Measurements from ENCODE around the gene PREP. TPM values are rescaled to one million over a fixed set of nuclear protein-coding genes. Genes with fewer than 3 reads are reported as not detected.
"Not testable (repeated sequence)": the region's sequence is repeated elsewhere in the genome, so short reads cannot be mapped to it uniquely, and the experiment has no call there.

Gene PREP
- polyA plus RNA-seq, 3 donors = 28.3 to 35.9 (median 34.4) TPM

DNA sequence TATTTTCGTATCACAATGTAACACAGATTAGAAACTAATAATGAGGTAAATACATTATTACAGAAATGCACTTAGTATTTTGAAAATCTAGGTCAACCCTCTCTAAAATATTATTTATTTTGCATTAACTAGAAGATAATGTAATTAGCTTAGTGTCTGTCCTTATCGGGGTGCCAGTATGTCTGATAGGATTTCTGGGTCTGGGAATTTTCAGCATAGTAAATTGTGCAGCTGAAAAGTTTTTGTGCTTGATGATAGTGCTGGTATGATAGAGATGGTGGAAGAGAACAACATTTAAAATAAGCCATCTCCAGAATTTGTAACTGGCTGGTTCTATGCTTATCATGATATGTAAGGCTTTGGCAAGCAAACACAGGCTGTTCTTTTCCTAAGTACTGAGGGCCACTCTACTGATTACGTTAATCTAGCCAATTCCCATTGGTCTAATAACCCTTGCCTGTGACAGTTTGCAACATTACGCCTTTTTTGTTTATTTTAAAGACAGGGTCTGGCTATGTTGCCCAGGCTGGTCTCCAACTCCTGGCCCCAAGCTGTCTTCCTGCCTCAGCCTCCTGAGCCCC, 50.8 kb downstream of the PREP start:
- DNase-seq = no peak

GRCh38 chr6:105348897-105349296, 54.0 kb downstream of the PREP start:
- DNase-seq = no peak

- no peak for DNase-seq
Observed at GRCh38 chr6:105346052-105346451, 56.8 kb downstream of the PREP start.

- no peak for DNase-seq
Observed at GRCh38 chr6:105345506-105345905, 57.4 kb downstream of the PREP start.

GRCh38 chr6:105344881-105345370, 58.0 kb downstream of the PREP start:
- DNase-seq = no peak

DNA sequence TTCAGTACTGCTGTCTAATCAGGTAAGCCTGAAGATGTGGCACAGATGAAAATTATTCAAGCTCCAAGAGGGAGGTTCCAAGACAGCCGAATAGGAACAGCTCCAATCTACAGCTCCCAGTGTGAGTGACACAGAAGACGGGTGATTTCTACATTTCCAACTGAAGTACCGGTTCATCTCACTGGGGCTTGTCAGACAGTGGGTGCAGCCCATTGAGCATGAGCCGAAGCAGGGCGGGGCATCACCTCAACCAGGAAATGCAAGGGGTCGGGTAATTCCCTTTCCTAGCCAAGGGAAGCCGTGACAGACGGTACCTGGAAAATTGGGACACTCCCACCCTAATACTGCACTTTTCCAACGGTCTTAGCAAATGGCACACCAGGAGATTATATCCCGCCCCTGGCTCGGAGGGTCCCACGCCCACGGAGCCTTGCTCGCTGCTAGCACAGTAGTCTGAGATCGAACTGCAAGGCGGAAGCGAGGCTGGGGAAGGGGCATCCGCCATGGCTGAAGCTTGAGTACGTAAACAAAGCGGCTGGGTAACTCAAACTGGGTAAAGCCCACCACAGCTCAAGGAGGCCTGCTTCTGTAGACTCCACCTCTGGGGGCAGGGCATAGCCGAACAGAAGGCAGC, 64.4 kb downstream of the PREP start:
- not testable (repeated sequence) for DNase-seq

DNA sequence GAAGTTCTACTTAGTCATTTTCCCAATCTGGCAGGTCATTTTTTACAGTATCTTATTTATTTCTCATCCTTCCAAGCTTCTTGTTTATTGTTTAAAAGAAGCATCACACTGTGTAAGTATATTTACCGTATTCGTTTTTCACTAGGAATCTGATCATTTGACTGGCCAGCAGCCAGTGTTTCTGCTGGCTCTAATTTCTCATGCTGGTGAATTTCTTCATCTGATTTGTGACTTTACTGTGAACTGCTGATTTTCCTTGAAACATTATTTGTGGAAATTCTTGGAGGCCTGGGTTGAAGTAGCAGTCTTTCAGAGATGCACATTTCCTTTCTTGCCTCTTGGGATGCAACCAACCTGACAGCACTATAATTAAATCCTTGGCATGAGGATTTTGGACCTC, 65.9 kb downstream of the PREP start:
- no peak for DNase-seq

GRCh38 chr6:105332576-105332975, 70.3 kb downstream of the PREP start:
- DNase-seq = no peak

- DNase-seq = no peak
Observed at GRCh38 chr6:105331927-105332326, 71.0 kb downstream of the PREP start.

DNA sequence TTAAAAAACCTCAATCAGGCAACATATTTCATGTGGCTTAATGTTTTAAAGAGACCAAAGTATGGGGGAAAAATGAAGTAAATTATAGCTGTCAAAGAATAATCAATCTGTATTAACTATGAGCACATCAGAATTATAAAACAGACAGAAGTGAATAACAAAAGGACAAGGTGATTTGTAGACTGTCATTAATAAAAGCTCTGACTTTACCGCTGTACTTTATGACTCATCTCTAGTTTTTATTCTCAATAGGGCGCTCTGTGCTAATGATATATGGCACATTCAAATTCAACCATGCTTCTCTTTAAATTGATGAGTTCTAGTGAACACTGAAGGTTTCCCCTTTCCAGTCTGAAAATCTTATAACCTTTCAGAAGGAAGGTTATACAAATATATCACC, 72.0 kb downstream of the PREP start:
- no peak for DNase-seq

DNA sequence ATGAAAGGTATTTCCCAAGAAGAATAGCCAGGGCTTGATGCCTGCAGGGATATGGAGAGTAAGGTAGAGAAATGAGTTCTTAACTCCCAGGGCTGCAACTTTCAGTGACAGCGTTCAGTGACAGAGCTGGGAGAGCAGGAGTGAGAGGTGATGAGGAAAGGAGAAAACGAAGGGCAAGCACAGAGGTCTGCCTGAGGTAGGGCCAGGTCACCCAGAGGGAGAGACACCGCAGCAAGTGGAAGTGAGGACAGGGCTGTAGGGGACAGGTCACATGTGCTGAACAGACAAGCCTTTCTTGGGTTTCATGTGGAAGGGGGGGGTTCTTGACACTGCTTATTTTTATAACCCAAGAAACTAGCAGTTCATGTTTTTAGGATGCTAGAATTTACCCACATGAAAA, 72.5 kb downstream of the PREP start:
- DNase-seq = no peak

GRCh38 chr6:105326833-105327770, 75.8 kb downstream of the PREP start:
- DNase-seq = no peak

- no peak for DNase-seq
Observed at GRCh38 chr6:105326216-105326615, 76.7 kb downstream of the PREP start.

DNA sequence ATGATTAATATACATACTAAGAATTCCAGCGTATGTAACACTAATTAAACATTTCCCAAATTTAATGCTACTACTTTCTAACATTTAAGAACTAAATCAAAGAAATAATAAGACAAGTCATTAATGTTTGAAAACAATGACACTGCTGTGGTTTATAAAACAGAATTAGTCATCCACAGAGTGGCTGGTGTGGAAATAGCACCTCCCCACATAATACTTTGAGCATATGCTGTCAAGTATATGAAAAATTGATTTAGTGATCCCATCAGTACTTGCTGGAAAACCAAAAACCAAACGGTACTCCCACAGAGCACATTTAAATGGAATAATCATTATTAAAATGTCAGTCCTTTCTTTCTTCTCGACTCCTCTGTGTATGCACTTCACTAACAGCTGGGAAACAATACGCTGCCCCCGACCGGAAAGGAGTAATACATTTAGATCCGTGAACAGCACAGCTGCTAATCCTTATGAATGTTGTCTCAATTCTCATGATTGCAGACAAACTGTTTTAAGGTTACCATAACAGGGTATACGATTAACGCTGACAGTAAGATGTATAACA, 78.4 kb downstream of the PREP start:
- peak; percentile 30 for DNase-seq

DNA sequence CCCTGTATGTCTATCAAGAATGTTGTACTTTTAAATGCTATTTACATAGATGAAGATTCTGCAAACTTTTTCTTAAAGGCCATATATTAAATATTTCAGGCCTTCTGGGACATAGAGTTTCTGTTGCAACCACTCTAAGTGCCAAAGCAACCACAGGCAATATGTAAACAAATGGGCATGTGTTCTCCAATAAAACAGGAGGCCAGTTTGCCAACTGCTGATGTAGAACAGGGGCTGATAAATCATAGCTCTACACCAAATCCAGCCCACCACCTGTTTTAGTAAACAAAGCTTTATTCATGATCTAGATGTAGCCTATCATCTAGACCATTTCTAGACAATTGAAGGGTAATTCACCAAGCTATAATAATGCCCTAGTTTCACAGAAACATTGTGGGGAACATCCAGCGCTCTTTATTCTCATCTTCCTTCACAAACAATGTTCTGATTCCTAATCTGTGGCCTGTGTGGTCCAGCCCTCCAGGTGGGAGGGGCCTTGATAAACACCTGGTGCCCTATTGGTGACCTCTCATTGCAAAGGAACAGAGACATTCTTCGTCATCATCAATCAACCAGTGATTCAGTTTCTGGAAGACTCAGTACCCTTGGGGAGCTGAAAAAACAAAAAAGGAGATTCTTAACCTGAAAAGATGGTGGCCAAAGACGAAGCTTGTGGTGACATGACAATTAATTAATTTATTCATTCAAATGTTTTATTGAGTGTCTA, 80.2 kb downstream of the PREP start:
- no peak for DNase-seq

- no peak for DNase-seq
Observed at GRCh38 chr6:105321728-105322127, 81.2 kb downstream of the PREP start.

- no peak for DNase-seq
Observed at GRCh38 chr6:105321207-105321606, 81.7 kb downstream of the PREP start.

- no peak for DNase-seq
Observed at GRCh38 chr6:105320765-105321164, 82.1 kb downstream of the PREP start.

DNA sequence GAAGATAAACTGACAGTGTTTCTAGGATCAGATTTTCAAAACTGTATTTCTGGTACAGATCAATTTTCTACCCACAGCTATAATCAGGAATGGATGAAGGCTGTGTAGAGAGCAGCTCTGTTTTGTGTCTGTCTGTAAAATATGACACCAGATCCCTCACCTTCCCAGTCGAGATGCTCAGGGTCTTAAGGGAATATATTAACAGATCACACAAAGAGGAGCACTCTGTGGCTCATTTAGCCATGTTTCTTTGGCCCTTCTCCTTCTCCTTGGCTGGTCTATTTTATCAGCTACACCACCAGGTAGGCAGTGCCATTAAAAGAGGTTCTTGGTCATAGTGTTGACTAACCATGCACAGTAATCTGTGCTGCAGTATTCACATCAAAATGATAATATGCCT, 82.6 kb downstream of the PREP start:
- DNase-seq = no peak

GRCh38 chr6:105319331-105319730, 83.6 kb downstream of the PREP start:
- no peak for DNase-seq

GRCh38 chr6:105318660-105319059, 84.2 kb downstream of the PREP start:
- no peak for DNase-seq

Data from renal pelvis (tissue), 4 donors.